GM19324 (cell line): ENCODE data around the gene ANXA11.
"Not testable (repeated sequence)": the region's sequence is repeated elsewhere in the genome, so short reads cannot be mapped to it uniquely, and the experiment has no call there.

Experiments
- ATAC-seq: cut with Tn5 transposase; IDR thresholded peaks from one replicate; pipeline ENCODE4 v1.9.1; 2021; ENCODE audit warnings: mild to moderate bottlenecking, moderate library complexity; ENCODE audit not compliant: unreplicated experiment, low FRiP score

The ANXA11 gene

DNA sequence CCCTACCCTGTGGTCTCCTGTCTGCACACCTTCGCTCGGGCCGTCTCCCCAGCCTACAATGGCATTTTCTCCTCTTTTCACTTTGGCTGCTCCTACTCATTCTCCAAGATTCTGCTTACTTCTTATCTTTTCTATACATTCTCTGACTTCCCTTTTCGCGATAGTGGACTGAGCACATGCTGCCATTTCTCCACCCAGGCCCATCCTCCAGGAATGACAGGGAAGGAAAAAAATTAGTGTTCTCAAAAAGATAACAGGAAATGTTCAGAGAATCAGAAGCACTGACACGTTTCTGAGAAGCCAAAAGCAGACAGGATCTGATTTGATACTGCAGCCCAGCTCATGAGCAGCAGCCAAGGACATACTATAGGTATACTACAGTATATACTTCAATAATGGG is 6.4 kb upstream of the ANXA11 start:
- ATAC-seq = no peak

- no peak for ATAC-seq
Observed at GRCh38 chr10:80210259-80210658, 4.9 kb upstream of the ANXA11 start.

- ATAC-seq = no peak
Observed at GRCh38 chr10:80207768-80208370, 2.5 kb upstream of the ANXA11 start.

DNA sequence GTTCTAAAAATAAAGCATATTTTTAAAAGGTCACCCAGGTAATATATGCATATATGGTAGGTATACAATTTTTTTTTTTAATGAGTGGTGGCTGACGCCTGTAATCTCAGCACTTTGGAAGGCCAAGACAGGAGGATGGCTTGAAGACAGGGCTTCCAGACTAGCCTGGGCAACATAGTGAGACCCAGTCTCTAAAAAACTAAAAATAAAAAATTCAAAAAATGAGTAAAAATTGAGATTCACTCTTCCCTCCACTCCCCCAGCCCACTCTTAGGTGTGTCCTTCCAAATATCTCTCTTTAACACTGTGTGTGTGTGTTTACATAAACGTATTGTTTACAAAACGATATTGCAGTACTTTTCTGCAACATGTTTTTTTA is 929 bp upstream of the ANXA11 start:
- ATAC-seq = no peak

- peak; percentile 37 for ATAC-seq
Observed at GRCh38 chr10:80204677-80205476, 460 bp downstream of the ANXA11 start.

DNA sequence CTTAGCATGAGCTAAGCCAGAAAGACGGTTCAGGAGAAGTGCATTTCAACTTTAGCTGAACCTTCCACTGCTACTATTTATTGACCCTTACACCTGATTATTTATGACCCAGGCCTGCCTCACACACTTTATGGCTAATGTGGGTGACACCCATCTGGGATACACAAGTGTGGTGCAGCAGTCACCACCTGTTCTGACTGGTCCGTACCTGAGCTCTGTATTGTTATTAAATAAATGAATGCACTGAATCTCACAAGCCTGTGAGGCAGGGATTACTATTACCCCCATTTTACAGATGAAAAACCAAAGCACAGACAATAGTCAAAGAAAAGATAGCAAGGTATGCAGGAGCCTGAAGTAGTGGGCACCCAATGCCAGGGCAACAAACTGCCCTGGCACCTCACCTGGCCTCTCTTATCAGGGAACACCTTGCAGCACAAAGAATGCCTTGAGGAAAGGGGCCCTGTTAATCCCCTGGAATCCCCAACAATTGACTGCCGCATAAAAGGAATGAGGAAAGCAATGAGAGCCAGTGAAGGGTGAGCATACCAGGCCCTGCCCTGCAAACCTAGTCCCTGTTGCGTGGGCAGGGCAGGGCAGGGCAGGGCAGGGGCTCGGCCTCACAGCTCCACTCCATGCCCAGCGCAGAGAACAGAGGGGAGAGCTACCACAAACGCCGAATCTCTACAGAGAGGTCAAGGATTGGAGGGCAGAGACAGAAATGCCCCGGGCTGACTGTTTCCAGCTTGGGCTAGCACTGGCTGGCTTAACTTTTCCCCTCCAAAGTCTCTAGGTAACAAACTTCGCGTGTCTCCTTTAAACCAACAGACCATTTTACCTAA is 1.3 kb downstream of the ANXA11 start:
- ATAC-seq = no peak

GRCh38 chr10:80202934-80203834 is 2.2 kb downstream of the ANXA11 start:
- ATAC-seq = peak; percentile 52

- ATAC-seq = not testable (repeated sequence)
Observed at GRCh38 chr10:80202530-80202929, 2.8 kb downstream of the ANXA11 start.

DNA sequence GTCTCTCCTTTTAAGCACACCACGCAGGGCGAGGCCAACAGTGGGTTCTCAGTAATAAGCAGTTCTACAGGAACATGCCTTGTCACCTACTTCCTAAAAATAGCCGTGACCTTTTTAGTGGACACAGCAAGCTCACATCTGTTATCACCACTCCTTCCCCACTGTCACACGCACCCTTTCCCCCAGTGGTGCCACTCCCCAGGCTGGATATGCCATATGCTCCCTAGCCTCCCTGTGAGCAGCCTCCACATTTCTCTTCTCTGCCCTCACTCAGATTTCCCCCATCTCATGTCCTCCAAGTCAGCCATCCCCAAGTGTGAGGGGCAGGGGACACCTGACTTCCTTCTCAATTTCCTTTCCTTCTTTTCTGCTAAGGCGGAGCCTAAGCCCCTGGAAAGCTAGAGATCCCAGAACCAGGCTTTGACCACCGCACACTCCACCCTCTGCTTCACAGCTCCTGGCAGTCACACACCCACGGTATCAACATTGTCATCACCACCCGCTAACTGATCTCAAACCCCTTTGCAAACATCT is 3.7 kb downstream of the ANXA11 start:
- ATAC-seq = no peak

DNA sequence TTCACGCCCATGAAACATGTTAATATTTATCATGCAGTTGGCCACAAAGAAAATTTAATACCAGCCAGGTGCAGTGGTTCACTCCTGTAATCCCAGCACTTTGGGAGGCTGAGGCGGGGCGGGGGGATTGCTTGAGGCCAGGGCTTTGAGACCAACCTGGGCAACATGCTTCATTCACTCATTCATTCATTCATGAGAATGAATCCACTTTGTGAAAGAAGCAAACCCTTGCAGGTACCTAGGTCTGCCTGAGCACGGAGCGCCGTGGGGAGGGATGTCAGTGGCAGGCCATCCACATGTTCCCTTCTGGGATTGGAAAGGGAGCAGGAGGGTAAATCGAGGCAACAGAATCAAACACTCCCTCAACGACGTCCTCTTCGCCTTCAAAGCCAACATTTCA is 4.7 kb downstream of the ANXA11 start:
- ATAC-seq = no peak

GRCh38 chr10:80200259-80200658 is 5.1 kb downstream of the ANXA11 start:
- no peak for ATAC-seq

GRCh38 chr10:80199828-80200227 is 5.5 kb downstream of the ANXA11 start:
- ATAC-seq = no peak

DNA sequence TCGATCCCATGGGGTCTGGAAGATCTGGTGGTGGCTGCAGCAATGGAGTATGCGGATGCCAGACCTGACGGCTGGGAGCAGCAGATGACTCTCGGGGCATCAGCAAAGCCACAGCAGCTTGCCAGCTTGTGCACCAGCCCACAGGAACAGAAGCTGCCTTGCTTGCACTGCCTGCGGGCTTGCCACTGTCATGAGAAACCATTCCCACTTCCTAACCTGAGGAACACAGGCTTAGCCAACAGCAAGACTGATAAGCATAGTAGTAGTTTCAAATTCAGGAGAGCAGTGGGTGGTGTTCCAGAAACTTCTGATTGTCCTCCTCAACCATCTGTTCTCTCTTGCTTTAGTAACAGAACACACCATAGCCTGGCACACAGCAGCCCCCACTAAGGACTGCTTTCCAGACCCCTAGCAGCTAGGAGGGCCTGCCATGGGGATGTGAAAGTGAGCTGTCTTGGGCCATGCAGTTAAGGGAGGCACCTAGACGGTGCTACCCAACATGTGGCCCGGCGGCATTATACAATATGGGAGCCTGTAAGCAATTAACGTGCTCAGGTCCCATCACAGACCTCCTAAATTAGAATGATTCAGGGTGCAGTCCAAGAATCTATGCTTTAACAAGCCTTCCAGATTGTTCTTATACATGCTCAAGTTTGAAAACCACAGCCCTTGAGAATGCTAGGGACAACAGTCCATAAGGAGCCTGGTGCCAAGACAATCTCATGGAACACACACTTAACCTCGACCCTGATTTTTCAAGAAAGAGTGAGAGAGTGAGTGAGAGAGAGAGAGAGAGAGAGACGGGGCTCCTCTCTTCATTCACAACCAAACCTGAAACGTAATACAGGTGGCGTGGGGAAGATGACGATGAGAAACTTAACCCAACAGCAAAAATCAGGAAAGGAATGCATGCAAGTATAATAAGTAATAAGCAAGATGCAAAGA is 7.1 kb downstream of the ANXA11 start:
- no peak for ATAC-seq

- ATAC-seq = peak; percentile 5
Observed at GRCh38 chr10:80196950-80197315, 8.4 kb downstream of the ANXA11 start.

GRCh38 chr10:80196270-80196949 is 8.9 kb downstream of the ANXA11 start:
- peak; percentile 89 for ATAC-seq

DNA sequence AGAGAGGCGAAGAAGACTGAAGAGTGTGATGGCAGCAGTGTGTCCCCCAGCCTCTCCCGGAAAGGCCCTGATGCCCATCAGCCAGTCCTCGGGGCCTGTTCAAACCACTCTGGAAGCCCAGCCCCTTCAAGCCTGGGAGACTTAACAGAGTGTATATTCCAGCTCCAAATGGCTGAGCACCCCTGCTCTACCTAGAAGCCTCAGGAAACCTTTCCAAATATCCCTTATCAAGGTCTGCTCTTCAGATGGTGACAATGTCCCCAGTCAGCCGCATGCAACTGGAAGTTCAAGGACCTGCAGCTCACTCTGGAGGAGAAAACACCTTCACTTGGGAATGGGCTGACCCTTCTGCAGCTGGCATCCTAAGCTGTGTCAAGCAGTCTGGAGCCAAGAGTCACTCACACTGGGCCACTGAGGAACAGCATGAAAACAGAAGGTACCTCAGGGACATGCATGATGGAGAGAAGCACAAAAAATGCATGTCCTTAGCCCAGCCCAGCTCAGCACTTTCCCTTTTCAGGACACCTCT is 10.2 kb downstream of the ANXA11 start:
- ATAC-seq = no peak

GRCh38 chr10:80194373-80195045 is 10.8 kb downstream of the ANXA11 start:
- ATAC-seq = no peak

- no peak for ATAC-seq
Observed at GRCh38 chr10:80192553-80192952, 12.8 kb downstream of the ANXA11 start.
